OCI-LY1 (cell line): ENCODE data around the gene SGMS2.

Experiments
- H2AFZ ChIP-seq: fragments of 200-600 bp; sonication (generic), shearing (Covaris generic); 2 replicates; pipeline ENCODE4 v1.6.0; 2014; ENCODE audit warnings: antibody characterized with exemption, mild to moderate bottlenecking, low read length
- H3F3A ChIP-seq: fragments of 200-600 bp; sonication (generic), shearing (Covaris generic); 2 replicates; pipeline ENCODE4 v1.6.0; 2014; ENCODE audit warnings: mild to moderate bottlenecking, antibody characterized with exemption, low read length, moderate library complexity; ENCODE audit not compliant: insufficient read depth
- H3K27ac ChIP-seq: fragments of 200-600 bp; sonication (generic); 2 replicates; pipeline ENCODE4 v1.5.1; 2014; ENCODE audit warnings: low read length, mixed run types, mild to moderate bottlenecking, low read depth; ENCODE audit not compliant: poor library complexity, severe bottlenecking
- H3K27me3 ChIP-seq: fragments of 200-600 bp; sonication (generic); 2 replicates; pipeline ENCODE4 v1.6.0; 2014; ENCODE audit warnings: antibody characterized with exemption, mild to moderate bottlenecking, low read length, moderate library complexity; ENCODE audit not compliant: insufficient read depth
- H3K36me3 ChIP-seq: fragments of 200-600 bp; sonication (generic); 2 replicates; pipeline ENCODE4 v1.6.1; 2014; ENCODE audit warnings: mild to moderate bottlenecking, antibody characterized with exemption, low read length, moderate library complexity, mixed read lengths; ENCODE audit not compliant: insufficient read depth
- H3K4me1 ChIP-seq: fragments of 200-600 bp; sonication (generic); 2 replicates; pipeline ENCODE4 v1.5.1; 2014; ENCODE audit warnings: mild to moderate bottlenecking, low read length, moderate library complexity; ENCODE audit not compliant: insufficient read depth, severe bottlenecking
- H3K4me2 ChIP-seq: fragments of 200-600 bp; sonication (generic), shearing (Covaris generic); 2 replicates; pipeline ENCODE4 v1.6.1; 2014; ENCODE audit warnings: low read length
- H3K4me3 ChIP-seq: fragments of 200-600 bp; sonication (generic); 2 replicates; pipeline ENCODE4 v1.5.1; 2014; ENCODE audit warnings: low read length, low read depth, mild to moderate bottlenecking, mixed read lengths; ENCODE audit not compliant: poor library complexity, severe bottlenecking
- H3K79me2 ChIP-seq: fragments of 200-600 bp; shearing (Covaris generic); 2 replicates; pipeline ENCODE4 v1.6.1; 2016; ENCODE audit warnings: mixed run types, low read length, mixed read lengths; ENCODE audit not compliant: insufficient read depth
- H3K9ac ChIP-seq: fragments of 200-600 bp; sonication (generic), shearing (Covaris generic); 2 replicates; pipeline ENCODE4 v1.6.1; 2014; ENCODE audit warnings: mild to moderate bottlenecking, low read length, mixed read lengths
- H3K9me2 ChIP-seq: fragments of 200-600 bp; sonication (generic), shearing (Covaris generic); 2 replicates; pipeline ENCODE4 v1.6.1; 2014; ENCODE audit warnings: low read depth, mild to moderate bottlenecking, low read length, mixed read lengths
- H3K9me3 ChIP-seq: fragments of 200-600 bp; shearing (Covaris generic); 2 replicates; pipeline ENCODE4 v1.6.1; 2014; ENCODE audit warnings: low read length, mixed read lengths
- H4K20me1 ChIP-seq: fragments of 200-600 bp; sonication (generic), shearing (Covaris generic); 2 replicates; pipeline ENCODE4 v1.6.0; 2016; ENCODE audit warnings: mild to moderate bottlenecking, low read length; ENCODE audit not compliant: insufficient read depth
- CTCF ChIP-seq: fragments of 200-600 bp; sonication (generic), shearing (Covaris generic); IDR thresholded peaks from 2 replicates; pipeline ENCODE4 v1.5.1; 2017; ENCODE audit warnings: mild to moderate bottlenecking, antibody characterized with exemption, low read length, moderate library complexity, mixed read lengths
- EZH2 ChIP-seq: fragments of 200-600 bp; sonication (generic), shearing (Covaris generic); IDR thresholded peaks from 2 replicates; pipeline ENCODE4 v1.8.0; 2017; ENCODE audit warnings: borderline replicate concordance, mixed run types, mild to moderate bottlenecking, antibody characterized with exemption, low read length, moderate library complexity, mixed read lengths

The SGMS2 gene

GRCh38 chr4:107824350-107825071 lies at the start of gene SGMS2:
Gene SGMS2, plus strand, starts transcription at chr4:107824932. Its CDS starts 70,622 bp downstream, at chr4:107895554.
- Histone ChIP-seq H3K4me2 (no peak within 1 kb of the TSS), H3K27ac (no peak within 1 kb of the TSS), H3F3A (no peaks in the 10 kb centered on the region), H3K4me3 (no peak within 1 kb of the TSS), H3K9ac (no peak within 1 kb of the TSS), H3K9me3 (no peaks in the 10 kb centered on the region), H3K9me2 (no peaks in the 10 kb centered on the region), H3K36me3 (no peaks in the 10 kb centered on the region), H3K4me1 (no peaks in the 10 kb centered on the region), H3K27me3 (no peaks in the 10 kb centered on the region; the same call in 1 of the 2 replicates), H3K79me2 (no peaks in the 10 kb centered on the region), H4K20me1 (no peaks in the 10 kb centered on the region), H2AFZ (no peak within 1 kb of the TSS)
- TF ChIP-seq EZH2 (no peak), CTCF (no peak)

- no peak overlapping the region for H3K4me2 ChIP-seq
- H3K9me3 ChIP-seq = peaks cover 17% of the 10 kb centered on the region
- H3K27ac ChIP-seq = no peak overlapping the region
- H3K4me3 ChIP-seq = no peak overlapping the region
- no peaks in the 10 kb centered on the region for H3K9me2 ChIP-seq
- no peak overlapping the region for H2AFZ ChIP-seq
- H3K36me3 ChIP-seq = no peaks in the 10 kb centered on the region
- no peak overlapping the region for H3K9ac ChIP-seq
- H3K79me2 ChIP-seq = no peaks in the 10 kb centered on the region
- H3K27me3 ChIP-seq = no peaks in the 10 kb centered on the region
- TF ChIP-seq CTCF (no peak), EZH2 (no peak)
- H3K4me1 ChIP-seq = no peaks in the 10 kb centered on the region
- no peaks in the 10 kb centered on the region for H4K20me1 ChIP-seq
- no peaks in the 10 kb centered on the region for H3F3A ChIP-seq
Observed at GRCh38 chr4:107777890-107778289, 46.8 kb upstream of the SGMS2 start.

GRCh38 chr4:107778784-107779530 lies 45.8 kb upstream of the SGMS2 start:
- Histone ChIP-seq H2AFZ (no peak overlapping the region), H3F3A (no peaks in the 10 kb centered on the region)
- TF ChIP-seq EZH2 (no peak), CTCF (no peak)

More at GRCh38 chr4:107778784-107779530, 45.8 kb upstream of the SGMS2 start:
- H3K9ac ChIP-seq = no peak overlapping the region
- H3K27ac ChIP-seq = no peak overlapping the region
- H3K4me3 ChIP-seq = no peak overlapping the region
- H3K79me2 ChIP-seq = no peaks in the 10 kb centered on the region
- H3K9me2 ChIP-seq = no peaks in the 10 kb centered on the region
- H4K20me1 ChIP-seq = no peaks in the 10 kb centered on the region
- H3K4me1 ChIP-seq = no peaks in the 10 kb centered on the region
- H3K36me3 ChIP-seq = no peaks in the 10 kb centered on the region
- no peaks in the 10 kb centered on the region for H3K27me3 ChIP-seq
- peaks cover 17% of the 10 kb centered on the region for H3K9me3 ChIP-seq
- H3K4me2 ChIP-seq = no peak overlapping the region
